Anterior cingulate cortex (tissue), 58 donors: ENCODE measurements around the gene NCOA3.
"Not testable (repeated sequence)": the region's sequence is repeated elsewhere in the genome, so short reads cannot be mapped to it uniquely, and the experiment has no call there.

ENCODE experiments used
- DNase-seq, 58 donors: peaks; one replicate each; lab custom pipeline; 2025; lab: John Stamatoyannopoulos, UW

Gene NCOA3

GRCh38 chr20:47532002-47532401 lies 30.3 kb downstream of the NCOA3 start:
- DNase-seq: no peak

GRCh38 chr20:47533518-47534062 lies 31.9 kb downstream of the NCOA3 start:
- DNase-seq: no peak

GRCh38 chr20:47534405-47534804 lies 32.7 kb downstream of the NCOA3 start:
- DNase-seq: no peak

- DNase-seq: no peak
Observed at GRCh38 chr20:47535088-47535487, 33.4 kb downstream of the NCOA3 start.

- no peak for DNase-seq
Observed at GRCh38 chr20:47535994-47536393, 34.3 kb downstream of the NCOA3 start.

GRCh38 chr20:47540443-47541354 lies 39.0 kb downstream of the NCOA3 start:
- no peak for DNase-seq

- no peak for DNase-seq
Observed at GRCh38 chr20:47541355-47541922, 39.8 kb downstream of the NCOA3 start.

GRCh38 chr20:47543006-47543431 lies 41.3 kb downstream of the NCOA3 start:
- no peak for DNase-seq

- DNase-seq: no peak
Observed at GRCh38 chr20:47544240-47544639, 42.6 kb downstream of the NCOA3 start.

GRCh38 chr20:47544852-47545251 lies 43.2 kb downstream of the NCOA3 start:
- no peak for DNase-seq

GRCh38 chr20:47545499-47545898 lies 43.8 kb downstream of the NCOA3 start:
- no peak for DNase-seq

GRCh38 chr20:47546184-47547033 lies 44.7 kb downstream of the NCOA3 start:
- no peak for DNase-seq

- DNase-seq: no peak
Observed at GRCh38 chr20:47547034-47547387, 45.3 kb downstream of the NCOA3 start.

- DNase-seq: no peak
Observed at GRCh38 chr20:47549671-47550070, 48.0 kb downstream of the NCOA3 start.

GRCh38 chr20:47551222-47551621 lies 49.5 kb downstream of the NCOA3 start:
- no peak for DNase-seq

GRCh38 chr20:47551841-47552240 lies 50.2 kb downstream of the NCOA3 start:
- no peak for DNase-seq

- DNase-seq: no peak
Observed at GRCh38 chr20:47552996-47553395, 51.3 kb downstream of the NCOA3 start.

GRCh38 chr20:47553594-47554235 lies 52.0 kb downstream of the NCOA3 start:
- not testable (repeated sequence) for DNase-seq

- not testable (repeated sequence) for DNase-seq
Observed at GRCh38 chr20:47554283-47554682, 52.6 kb downstream of the NCOA3 start.

- DNase-seq: no peak
Observed at GRCh38 chr20:47557218-47557617, 55.5 kb downstream of the NCOA3 start.
